ENCODE measurements around the gene PLA2G4B. TPM values are rescaled to one million over a fixed set of nuclear protein-coding genes. Genes with fewer than 3 reads are reported as not detected.
"Not testable (repeated sequence)": the region's sequence is repeated elsewhere in the genome, so short reads cannot be mapped to it uniquely, and the experiment has no call there.

The PLA2G4B gene
- polyA plus RNA-seq, 1 donor: 7.8 TPM

DNA sequence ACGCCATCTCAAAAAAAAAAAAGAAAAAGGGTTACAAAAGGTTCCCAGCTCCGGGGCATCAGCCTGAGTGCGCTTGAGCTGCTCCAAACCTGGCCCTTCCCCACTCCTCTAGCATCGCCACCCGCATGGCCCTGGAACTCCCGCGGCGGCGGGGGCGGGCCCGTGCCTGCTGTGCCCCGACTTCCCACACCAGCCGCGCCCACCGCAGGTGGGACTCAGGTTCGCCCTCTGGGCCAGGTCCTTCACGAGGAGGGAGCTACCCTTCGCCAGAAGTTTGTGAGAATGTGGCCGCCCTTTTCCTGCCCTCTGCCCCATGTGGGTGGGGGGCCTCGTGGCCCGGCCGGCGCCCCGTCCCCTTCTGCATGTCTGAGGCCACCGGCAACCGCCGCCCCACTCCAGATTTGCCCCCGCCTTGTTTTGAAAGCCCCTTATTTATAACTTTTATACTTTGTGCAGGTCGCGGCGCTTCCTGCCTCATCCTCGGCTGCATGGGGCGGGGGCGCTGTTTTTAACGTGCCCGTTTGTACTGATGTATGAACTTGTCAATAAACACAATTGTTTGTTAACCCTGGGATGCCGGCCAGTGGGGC lies 11.3 kb upstream of the PLA2G4B start:
- no peak for DNase-seq (ENCODE audit: low read depth)

DNA sequence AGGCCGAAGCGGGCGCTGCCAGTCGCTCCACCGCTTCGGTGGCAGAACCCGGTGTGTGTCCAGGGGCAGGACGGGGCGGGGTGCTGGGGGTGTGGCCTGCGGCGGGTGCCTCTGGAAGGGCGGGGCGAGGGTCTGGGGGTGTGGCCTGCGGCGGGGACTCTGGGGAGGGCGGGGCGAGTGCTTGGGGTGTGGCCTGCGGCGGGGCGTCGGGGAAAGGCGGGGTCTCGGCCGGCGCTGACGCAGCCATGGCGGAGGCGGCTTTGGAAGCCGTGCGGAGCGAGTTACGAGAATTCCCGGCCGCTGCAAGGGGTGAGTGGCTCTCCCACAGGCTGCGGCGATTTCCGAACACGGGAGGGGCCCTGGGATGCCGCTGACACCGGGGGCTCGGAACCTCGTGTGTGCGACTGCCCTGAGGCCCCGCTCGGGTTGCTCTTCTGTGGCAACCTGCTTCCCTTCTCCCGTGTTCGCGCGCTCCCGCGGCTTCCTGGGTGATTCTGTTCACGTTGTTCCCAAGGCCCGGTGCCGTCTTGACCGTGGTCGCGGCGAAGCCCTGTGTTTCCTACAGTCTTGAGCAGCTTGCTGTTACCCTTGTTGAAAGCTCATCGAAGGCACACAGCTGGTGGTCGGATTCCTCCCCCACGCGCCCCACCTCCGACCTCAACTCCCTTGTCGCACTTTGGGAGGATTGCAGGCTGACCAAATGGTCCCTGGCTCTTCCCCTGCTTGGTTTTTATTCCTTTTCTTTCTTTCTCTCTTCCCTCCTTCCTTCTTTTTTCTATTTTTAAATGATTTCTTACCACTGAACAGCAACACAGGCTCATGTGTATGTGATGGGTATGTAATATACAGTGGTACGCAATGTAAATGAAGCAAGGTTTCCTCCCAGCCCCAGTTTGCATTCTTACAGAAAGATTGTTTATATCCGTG lies 10.5 kb upstream of the PLA2G4B start, which contains the start of gene JMJD7:
TSS of gene JMJD7 (plus strand) at position 213 of the 927 bp plus-strand sequence. CDS start at position 246, 33 bp downstream.
- DNase-seq (ENCODE audit: low read depth): peak; percentile 35

DNA sequence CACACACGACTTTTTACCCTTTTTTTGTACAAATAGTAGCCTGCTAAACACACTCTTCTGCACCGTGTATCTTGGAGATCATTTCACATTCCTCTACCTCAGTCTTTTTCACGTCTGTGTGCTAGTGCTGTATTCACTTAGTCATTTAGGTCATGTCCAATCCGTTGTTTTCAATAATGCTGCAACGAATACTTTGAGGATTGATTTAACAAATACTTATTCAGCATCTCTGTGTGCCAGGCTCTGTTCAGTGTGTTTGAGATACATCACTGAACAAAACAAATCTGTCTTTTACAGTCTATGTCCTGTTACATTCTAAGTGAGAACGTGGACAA lies 9.9 kb upstream of the PLA2G4B start:
- no peak for DNase-seq (ENCODE audit: low read depth)

DNA sequence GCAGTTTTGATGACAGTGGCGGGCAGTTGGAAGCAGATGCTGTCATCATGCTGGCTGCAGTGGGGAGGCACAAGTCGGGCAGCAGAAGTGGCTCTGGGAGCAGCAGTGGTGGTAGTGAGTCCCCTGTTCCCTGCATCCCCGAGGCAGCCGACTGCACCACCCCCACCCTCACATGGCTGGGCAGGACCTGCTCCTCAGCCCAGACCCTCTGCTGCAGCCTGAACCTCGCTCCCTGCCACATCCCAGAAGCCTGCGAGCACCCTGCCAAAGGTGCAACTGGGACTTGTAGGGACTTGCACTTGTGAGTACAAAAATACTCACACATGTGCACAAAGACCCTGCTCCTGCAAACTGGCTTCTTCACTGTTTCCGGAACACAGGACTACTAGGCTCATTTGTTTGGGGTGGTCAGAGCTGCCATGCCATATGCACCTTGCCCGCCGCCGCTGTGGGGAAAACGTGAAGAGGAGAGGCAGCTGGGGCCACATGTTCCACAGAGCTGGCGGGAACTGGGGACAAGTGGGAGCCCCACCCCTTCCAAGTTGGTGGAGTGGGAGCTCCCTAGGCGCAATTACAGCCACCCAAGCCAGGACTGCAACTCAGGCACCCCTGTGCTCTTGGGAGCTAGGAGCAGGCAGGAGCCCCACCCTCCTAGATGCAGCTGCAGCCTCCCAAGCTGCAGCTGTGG lies 8.5 kb upstream of the PLA2G4B start:
- no peak for DNase-seq (ENCODE audit: low read depth)

- not testable (repeated sequence) for DNase-seq (ENCODE audit: low read depth)
Measured at GRCh38 chr15:41831291-41831690, 7.4 kb upstream of the PLA2G4B start.

DNA sequence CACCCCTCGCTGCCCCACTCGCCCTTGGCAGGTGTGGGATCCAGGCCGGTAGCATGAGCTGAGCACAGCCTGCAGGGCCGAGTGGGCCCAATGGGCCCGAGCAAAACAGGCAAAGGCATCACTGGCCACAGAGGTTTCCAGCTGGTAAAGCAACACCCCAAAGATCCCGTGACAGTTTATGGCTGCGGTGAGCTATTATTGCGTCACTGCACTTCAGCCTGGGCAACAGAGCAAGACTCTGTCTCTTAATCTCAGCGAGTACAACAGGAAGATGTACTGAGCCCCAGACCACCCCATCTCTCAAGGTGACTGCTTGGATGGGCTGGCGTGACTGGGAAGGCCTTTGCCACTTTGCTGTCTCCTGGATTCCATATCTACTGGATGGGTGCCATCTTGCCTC lies 6.4 kb upstream of the PLA2G4B start:
- no peak for DNase-seq (ENCODE audit: low read depth)

DNA sequence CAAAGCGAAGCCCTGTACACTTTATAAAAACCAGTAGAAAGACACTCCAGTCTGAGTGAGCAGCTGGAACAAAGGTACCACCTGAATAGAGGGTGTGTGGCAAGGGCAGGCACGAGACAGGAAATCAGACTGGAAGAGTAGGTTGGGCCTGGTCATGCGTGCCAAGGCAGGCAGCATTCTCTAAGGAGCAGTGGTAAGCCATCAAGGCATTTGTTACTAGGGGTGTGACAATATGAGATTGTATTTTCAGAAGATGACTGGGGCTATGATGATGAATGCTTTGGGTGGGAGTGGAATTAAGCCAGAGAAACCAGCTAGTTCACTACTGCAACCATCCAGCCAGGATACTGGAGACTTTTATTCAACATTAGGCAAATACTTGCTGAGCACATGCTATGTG lies 5.8 kb upstream of the PLA2G4B start:
- DNase-seq (ENCODE audit: low read depth): no peak

GRCh38 chr15:41834096-41834495 lies 4.6 kb upstream of the PLA2G4B start:
- DNase-seq (ENCODE audit: low read depth): no peak

DNA sequence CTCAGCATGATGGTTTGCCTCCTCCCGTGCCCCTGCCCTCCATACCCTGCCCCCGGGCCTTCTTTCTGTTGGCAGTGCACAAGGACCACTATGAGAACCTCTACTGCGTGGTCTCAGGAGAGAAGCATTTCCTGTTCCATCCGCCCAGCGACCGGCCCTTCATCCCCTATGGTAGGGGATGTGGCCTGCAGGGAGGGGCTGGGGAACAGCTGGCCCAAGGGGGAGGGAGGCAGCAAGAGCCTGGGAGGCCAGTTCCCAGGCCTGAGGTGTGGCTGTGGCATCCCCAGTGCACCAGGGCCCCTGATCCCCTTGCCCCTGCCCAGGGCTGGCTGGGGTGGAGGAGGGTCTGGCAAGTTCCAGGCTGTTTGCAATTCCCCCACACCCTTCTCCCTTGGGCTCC lies 2.6 kb upstream of the PLA2G4B start:
- DNase-seq (ENCODE audit: low read depth): no peak

GRCh38 chr15:41836713-41837454 lies 1.8 kb upstream of the PLA2G4B start:
- DNase-seq (ENCODE audit: low read depth): no peak

- no peak for DNase-seq (ENCODE audit: low read depth)
Measured at GRCh38 chr15:41839781-41840491, 1.3 kb downstream of the PLA2G4B start.

- DNase-seq (ENCODE audit: low read depth): no peak
Measured at GRCh38 chr15:41840673-41841072, 2.0 kb downstream of the PLA2G4B start.

DNA sequence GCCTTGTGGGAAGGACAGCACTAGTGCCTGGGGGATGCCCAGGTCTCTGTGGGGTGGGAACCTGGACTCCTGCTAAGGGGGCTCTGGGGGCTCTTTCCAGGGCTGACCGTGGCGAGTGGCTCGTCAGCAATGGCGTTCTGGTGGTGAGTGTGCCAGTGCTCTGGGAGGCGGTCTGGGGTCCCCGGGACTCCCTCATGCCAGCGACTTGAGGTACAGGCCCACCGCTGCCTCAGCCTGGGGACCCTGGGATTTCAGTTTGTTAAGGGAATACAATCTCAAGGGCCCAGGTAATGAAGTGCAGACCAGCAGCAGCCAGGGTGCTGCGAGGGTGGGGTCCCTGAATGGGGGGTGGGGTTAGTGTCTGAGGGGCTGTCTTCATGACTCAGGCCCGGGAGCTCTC lies 2.5 kb downstream of the PLA2G4B start:
- DNase-seq (ENCODE audit: low read depth): no peak

GRCh38 chr15:41842229-41842628 lies 3.6 kb downstream of the PLA2G4B start:
- no peak for DNase-seq (ENCODE audit: low read depth)

DNA sequence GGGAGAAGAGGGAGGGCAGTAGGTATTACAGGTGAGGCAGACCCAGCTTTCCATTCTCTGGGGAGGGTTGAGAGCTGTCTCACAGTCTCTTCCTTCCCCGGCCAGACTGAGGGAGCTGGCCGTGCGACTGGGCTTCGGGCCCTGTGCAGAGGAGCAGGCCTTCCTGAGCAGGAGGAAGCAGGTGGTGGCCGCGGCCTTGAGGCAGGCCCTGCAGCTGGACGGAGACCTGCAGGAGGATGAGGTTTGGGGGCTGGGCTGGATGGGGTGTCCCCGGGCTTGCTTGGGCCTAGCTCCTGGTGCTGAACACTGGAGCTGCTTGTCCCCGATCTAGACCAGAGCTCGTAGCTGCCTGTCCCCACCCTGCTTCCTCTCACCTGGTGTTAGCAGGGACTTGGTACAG lies 4.9 kb downstream of the PLA2G4B start:
- no peak for DNase-seq (ENCODE audit: low read depth)

DNA sequence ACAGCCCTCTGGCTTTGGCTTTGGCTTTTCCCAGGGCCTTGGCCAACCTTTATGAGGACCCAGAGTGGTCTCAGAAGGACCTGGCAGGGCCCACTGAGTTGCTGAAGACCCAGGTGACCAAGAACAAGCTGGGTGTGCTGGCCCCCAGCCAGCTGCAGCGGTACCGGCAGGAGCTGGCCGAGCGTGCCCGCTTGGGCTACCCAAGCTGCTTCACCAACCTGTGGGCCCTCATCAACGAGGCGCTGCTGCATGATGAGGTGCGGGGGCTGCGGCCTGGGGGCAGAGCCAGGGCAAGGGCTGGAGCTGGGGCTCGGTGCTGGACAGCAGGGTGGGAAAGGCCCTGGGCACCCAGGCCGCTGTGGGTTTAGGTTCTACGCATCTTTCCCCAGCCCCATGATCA lies 6.2 kb downstream of the PLA2G4B start:
- DNase-seq (ENCODE audit: low read depth): no peak

GRCh38 chr15:41847206-41847605 lies 8.6 kb downstream of the PLA2G4B start:
- DNase-seq (ENCODE audit: low read depth): no peak

DNA sequence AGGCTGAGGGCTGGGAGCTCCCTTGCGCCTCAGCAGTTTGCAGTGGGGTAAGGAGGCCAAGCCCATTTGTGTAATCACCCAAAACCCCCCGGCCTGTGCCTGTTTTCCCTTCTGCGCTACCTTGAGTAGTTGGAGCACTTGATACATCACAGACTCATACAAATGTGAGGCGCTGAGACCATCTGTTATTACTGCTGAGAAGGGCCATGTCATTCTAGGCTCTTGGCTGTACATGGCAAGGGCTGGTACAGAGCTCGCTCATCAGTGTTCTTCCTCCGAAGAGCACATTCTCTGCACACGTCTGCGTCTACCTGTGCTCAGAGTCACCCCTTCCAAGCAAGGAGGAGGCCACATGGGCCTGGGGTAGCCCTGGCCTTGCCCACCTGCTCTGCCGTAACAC lies 9.3 kb downstream of the PLA2G4B start:
- DNase-seq (ENCODE audit: low read depth): no peak

DNA sequence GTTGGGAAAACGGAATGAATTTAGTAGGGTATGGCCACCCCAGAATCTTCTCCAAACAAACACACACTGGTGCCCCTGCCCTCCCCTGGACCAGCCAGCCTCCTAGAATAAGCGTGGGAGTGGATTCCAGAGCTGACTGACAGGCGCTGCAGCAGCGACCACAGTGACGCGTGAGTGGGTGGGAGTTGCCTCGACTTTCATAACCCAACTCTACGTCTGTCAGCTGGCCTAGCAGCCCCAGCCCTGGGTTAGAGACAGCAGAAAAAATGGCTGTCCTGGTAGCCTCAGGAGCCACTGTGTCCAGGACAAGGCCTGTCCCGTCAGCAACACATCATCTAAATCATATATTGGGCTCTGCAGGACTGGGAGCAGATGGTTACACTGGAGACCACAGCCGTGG lies 10.0 kb downstream of the PLA2G4B start:
- DNase-seq (ENCODE audit: low read depth): no peak

DNA sequence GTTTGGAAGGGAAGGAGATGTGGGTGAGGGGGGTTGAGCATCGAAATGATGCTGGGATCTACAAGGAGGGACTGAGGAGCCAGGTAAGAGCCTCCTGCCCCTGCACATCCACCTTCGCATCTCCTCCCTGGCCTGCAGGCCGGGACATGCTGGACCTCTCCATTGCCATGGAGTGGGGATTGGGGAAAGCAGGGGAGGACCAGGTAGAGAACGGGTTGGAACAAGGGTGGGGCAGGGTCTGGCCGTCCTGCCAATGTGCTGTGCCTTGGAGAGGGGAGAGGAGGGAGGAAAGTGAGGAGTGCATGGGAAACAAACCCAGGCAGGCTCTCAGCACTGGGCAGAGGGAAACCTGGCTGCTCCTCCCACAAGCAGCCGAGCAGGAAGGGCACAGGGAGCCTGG lies 10.6 kb downstream of the PLA2G4B start:
- no peak for DNase-seq (ENCODE audit: low read depth)

- DNase-seq (ENCODE audit: low read depth): no peak
Measured at GRCh38 chr15:41849861-41850260, 11.2 kb downstream of the PLA2G4B start.
